HG03460 (cell line): ENCODE results near the gene ANKRD60.

Source experiments
- ATAC-seq: cut with Tn5 transposase; IDR thresholded peaks from one replicate; pipeline ENCODE4 v1.9.1; 2021; ENCODE audit not compliant: unreplicated experiment

Gene ANKRD60

GRCh38 chr20:58196402-58197184 lies 31.9 kb downstream of the ANKRD60 start:
- no peak for ATAC-seq

GRCh38 chr20:58195047-58195446 lies 33.4 kb downstream of the ANKRD60 start:
- ATAC-seq = no peak

- no peak for ATAC-seq
Observed at GRCh38 chr20:58194175-58194791, 34.2 kb downstream of the ANKRD60 start.

- ATAC-seq = no peak
Observed at GRCh38 chr20:58192567-58192966, 35.9 kb downstream of the ANKRD60 start.

- ATAC-seq = no peak
Observed at GRCh38 chr20:58192065-58192464, 36.4 kb downstream of the ANKRD60 start.

GRCh38 chr20:58188527-58188926 lies 39.9 kb downstream of the ANKRD60 start:
- no peak for ATAC-seq

GRCh38 chr20:58184984-58185383 lies 43.5 kb downstream of the ANKRD60 start:
- ATAC-seq = no peak

- ATAC-seq = no peak
Observed at GRCh38 chr20:58184063-58184462, 44.4 kb downstream of the ANKRD60 start.

GRCh38 chr20:58182521-58183140 lies 45.8 kb downstream of the ANKRD60 start:
- no peak for ATAC-seq

GRCh38 chr20:58179432-58180099 lies 48.9 kb downstream of the ANKRD60 start:
- ATAC-seq = peak; percentile 63

- no peak for ATAC-seq
Observed at GRCh38 chr20:58179083-58179431, 49.4 kb downstream of the ANKRD60 start.

- ATAC-seq = no peak
Observed at GRCh38 chr20:58177799-58178198, 50.7 kb downstream of the ANKRD60 start.

- no peak for ATAC-seq
Observed at GRCh38 chr20:58175836-58176235, 52.6 kb downstream of the ANKRD60 start.

- no peak for ATAC-seq
Observed at GRCh38 chr20:58175425-58175824, 53.0 kb downstream of the ANKRD60 start.

GRCh38 chr20:58174708-58175280 lies 53.7 kb downstream of the ANKRD60 start:
- no peak for ATAC-seq

GRCh38 chr20:58173930-58174707 lies 54.3 kb downstream of the ANKRD60 start:
- ATAC-seq = no peak

- ATAC-seq = no peak
Observed at GRCh38 chr20:58173091-58173490, 55.4 kb downstream of the ANKRD60 start.

- ATAC-seq = no peak
Observed at GRCh38 chr20:58171796-58172425, 56.5 kb downstream of the ANKRD60 start.

- ATAC-seq = no peak
Observed at GRCh38 chr20:58169450-58169849, 59.0 kb downstream of the ANKRD60 start.

GRCh38 chr20:58168843-58169242 lies 59.6 kb downstream of the ANKRD60 start:
- ATAC-seq = no peak
